ENCODE results near the gene CNKSR2. TPM values are rescaled to one million over a fixed set of nuclear protein-coding genes. Genes with fewer than 3 reads are reported as not detected.

The CNKSR2 gene
- total and polyA plus RNA-seq, 4 donors, result 0.55 to 3.3 (median 2.0) TPM

- no peak overlapping the region for H3K9ac ChIP-seq (ENCODE audit: low read depth in 1 of 2, low read length in 2 of 2)
- H3K4me3 ChIP-seq (ENCODE audit: low read depth in 1 of 3, low read length in 3 of 3), result no peak overlapping the region
- no peak overlapping the region for H3K27ac ChIP-seq (ENCODE audit: low read depth in 1 of 2, low read length in 2 of 2)
- TF ChIP-seq EGR1 (IDR thresholded peaks at IDR 0.05; ENCODE audit: low read depth in 2 of 2) (no peak), CTCF (IDR thresholded peaks at IDR 0.05; ENCODE audit: low read depth, low read length, missing input control) (no peak), YY1 (IDR thresholded peaks at IDR 0.05) (no peak), TAF1 (conservative IDR thresholded peaks at IDR 0.05) (no peak), FOXA1 (IDR thresholded peaks at IDR 0.05) (no peak), GABPA (IDR thresholded peaks at IDR 0.05 in 1 of 2, conservative IDR thresholded peaks at IDR 0.05 in 1 of 2) (no peak), SP1 (IDR thresholded peaks at IDR 0.05) (no peak), NR2F2 (IDR thresholded peaks at IDR 0.05) (no peak), MAX (IDR thresholded peaks at IDR 0.05) (no peak), JUND (IDR thresholded peaks at IDR 0.05) (no peak), ZBTB33 (IDR thresholded peaks at IDR 0.05) (no peak), HNF4A (conservative IDR thresholded peaks at IDR 0.05) (no peak), REST (IDR thresholded peaks at IDR 0.05) (no peak), ATF3 (IDR thresholded peaks at IDR 0.05) (no peak), RAD21 (IDR thresholded peaks at IDR 0.05) (no peak), RXRA (IDR thresholded peaks at IDR 0.05) (no peak), FOXA2 (IDR thresholded peaks at IDR 0.05) (no peak), HNF4G (IDR thresholded peaks at IDR 0.05) (no peak)
- 96% methylated on average over 2 of the region's 2 CpGs for WGBS
- H3K27me3 ChIP-seq (ENCODE audit: control insufficient read depth in 4 of 4, insufficient read depth in 4 of 4, low read length in 3 of 4), result no peaks in the 10 kb centered on the region
- no peaks in the 10 kb centered on the region for H3K9me3 ChIP-seq (ENCODE audit: control insufficient read depth in 4 of 4, low read length in 3 of 4)
- DNase-seq (ENCODE audit: low spot score), result no peak
- H3K4me1 ChIP-seq (ENCODE audit: control insufficient read depth in 4 of 4, insufficient read depth in 4 of 4, low read length in 3 of 4), result no peaks in the 10 kb centered on the region
- H3K36me3 ChIP-seq (ENCODE audit: control insufficient read depth in 4 of 4, insufficient read depth in 3 of 4, low read depth in 1 of 4, low read length in 3 of 4), result no peaks in the 10 kb centered on the region
These were observed 264.1 kb downstream of the CNKSR2 start for GRCh38 chrX:21638311-21638710.
